NCI-H2196 (cell line): Measurements from ENCODE around the gene ARHGAP4.

Source experiments
- DNase-seq: peaks from one replicate; lab custom pipeline; 2025; ENCODE audit not compliant: unreplicated experiment; lab: John Stamatoyannopoulos, UW

ARHGAP4 gene

GRCh38 chrX:153869473-153870287 lies 56.4 kb downstream of the ARHGAP4 start:
- no peak for DNase-seq

- DNase-seq: no peak
Observed at GRCh38 chrX:153868576-153869472, 57.2 kb downstream of the ARHGAP4 start.

- DNase-seq: no peak
Observed at GRCh38 chrX:153867671-153868070, 58.4 kb downstream of the ARHGAP4 start.

GRCh38 chrX:153867139-153867538 lies 58.9 kb downstream of the ARHGAP4 start:
- peak; percentile 10 for DNase-seq

- DNase-seq: no peak
Observed at GRCh38 chrX:153866302-153867019, 59.6 kb downstream of the ARHGAP4 start.

- DNase-seq: no peak
Observed at GRCh38 chrX:153865685-153866084, 60.4 kb downstream of the ARHGAP4 start.

- no peak for DNase-seq
Observed at GRCh38 chrX:153865321-153865580, 60.8 kb downstream of the ARHGAP4 start.

- DNase-seq: no peak
Observed at GRCh38 chrX:153864561-153865320, 61.3 kb downstream of the ARHGAP4 start.

- DNase-seq: no peak
Observed at GRCh38 chrX:153864101-153864500, 62.0 kb downstream of the ARHGAP4 start.

- DNase-seq: no peak
Observed at GRCh38 chrX:153863251-153863991, 62.6 kb downstream of the ARHGAP4 start.

- no peak for DNase-seq
Observed at GRCh38 chrX:153862369-153863250, 63.5 kb downstream of the ARHGAP4 start.

- DNase-seq: no peak
Observed at GRCh38 chrX:153861733-153862310, 64.2 kb downstream of the ARHGAP4 start.

- no peak for DNase-seq
Observed at GRCh38 chrX:153861151-153861550, 64.9 kb downstream of the ARHGAP4 start.
